ENCODE data around the gene SMYD4. TPM values are rescaled to one million over a fixed set of nuclear protein-coding genes. Genes with fewer than 3 reads are reported as not detected.

The SMYD4 gene
- total RNA-seq, 1 donor from 2014 or later = 40.9 TPM

GRCh38 chr17:1735418-1735817, 94.3 kb downstream of the SMYD4 start:
- intact Hi-C loops (cut with micrococcal nuclease) = no loop called here

DNA sequence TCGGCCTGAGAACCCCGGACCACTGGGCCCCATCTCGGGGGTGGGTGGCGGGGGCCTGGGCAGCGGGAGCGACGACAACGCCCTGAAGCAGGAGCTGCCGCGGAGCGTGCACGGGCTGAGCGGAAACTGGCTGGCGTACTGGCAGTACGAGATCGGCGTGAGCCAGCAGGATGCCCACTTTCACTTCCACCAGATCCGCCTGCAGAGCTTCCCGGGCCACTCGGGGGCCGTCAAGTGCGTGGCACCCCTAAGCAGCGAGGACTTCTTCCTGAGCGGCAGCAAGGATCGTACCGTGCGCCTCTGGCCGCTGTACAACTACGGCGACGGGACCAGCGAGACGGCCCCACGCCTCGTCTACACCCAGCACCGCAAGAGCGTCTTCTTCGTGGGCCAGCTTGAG, 95.9 kb downstream of the SMYD4 start:
- intact Hi-C loops (cut with micrococcal nuclease) = no loop called here

DNA sequence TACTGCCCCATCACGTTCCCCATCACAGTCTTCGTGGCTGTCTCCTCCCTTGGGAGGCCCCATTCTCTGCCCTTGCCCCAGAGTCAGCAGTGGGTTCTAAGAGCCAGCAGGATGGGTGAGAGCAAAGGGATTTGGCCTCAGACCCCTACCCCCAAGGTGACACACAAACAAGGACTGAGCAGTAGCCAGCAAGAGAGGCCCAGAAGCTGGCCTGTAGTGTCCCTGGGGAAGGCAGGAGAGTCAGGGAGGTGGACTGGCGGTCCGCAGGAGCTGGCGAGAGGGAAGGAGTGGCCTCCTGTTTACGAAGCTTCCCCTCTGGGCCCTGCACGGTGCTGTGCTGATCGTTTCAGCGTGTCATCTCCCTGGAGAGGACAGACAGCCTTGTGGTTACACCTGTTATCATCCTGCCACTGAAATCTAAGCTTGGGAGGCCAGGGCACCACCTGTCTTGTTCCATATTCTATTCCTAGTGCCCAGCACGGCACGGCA, 96.8 kb downstream of the SMYD4 start:
- intact Hi-C loops (cut with micrococcal nuclease) = no loop called here

DNA sequence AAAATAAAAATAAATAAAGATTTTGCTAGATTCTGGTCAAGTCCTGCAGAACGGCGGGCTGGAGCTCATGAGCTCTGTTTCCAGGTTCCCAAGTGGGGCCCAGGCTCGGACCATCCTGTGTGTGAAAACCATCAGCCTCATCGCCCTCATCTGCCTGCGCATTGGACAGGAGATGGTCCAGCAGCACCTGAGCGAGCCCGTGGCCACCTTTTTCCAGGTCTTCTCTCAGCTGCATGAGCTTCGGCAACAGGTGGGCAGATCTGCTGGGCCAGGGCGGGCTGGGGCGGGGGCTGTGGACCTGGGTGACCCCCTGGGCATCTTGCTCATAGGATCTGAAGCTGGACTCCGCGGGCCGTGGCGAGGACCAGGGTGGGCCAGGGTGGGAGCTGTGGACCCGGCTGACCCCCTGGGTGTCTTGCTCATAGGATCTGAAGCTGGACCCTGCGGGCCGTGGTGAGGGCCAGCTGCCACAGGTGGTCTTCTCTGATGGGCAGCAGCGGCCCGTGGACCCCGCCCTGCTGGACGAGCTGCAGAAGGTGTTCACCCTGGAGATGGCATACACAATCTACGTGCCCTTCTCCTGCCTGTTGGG, 97.4 kb downstream of the SMYD4 start:
- intact Hi-C loops (cut with micrococcal nuclease) = no loop called here

- intact Hi-C loops (cut with micrococcal nuclease) = no loop called here
These were observed 98.6 kb downstream of the SMYD4 start for GRCh38 chr17:1731194-1731506.

- intact Hi-C loops (cut with micrococcal nuclease) = no loop called here
These were observed 99.1 kb downstream of the SMYD4 start for GRCh38 chr17:1730326-1731193.

DNA sequence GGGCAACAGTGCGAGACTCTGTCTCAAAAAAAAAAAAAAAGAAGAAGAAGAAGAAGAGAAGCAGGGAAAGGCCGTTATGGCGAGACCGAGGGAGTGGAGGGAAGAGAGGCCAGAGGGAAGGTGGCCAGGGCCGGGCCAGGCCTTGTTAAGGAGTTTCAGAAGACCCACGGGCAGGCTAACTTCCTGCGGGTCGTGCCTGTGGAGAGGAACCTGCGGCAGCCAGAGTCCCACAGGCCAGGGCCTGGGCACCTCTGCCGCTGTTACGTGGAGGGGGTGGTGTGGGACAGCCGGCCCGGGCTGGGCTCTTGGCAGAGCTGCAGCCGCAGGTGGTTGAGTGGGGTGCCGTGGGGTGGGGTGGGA, 99.8 kb downstream of the SMYD4 start:
- intact Hi-C loops (cut with micrococcal nuclease) = no loop called here

Other genes starting within 250 kb of the SMYD4 start
- 0.32 and 0.56 TPM in 2 replicates for gene SLC43A2, start 201.1 kb downstream of the SMYD4 start, total RNA-seq
- 11.1 and 11.4 TPM in 2 replicates for gene SCARF1, start 184.2 kb downstream of the SMYD4 start, total RNA-seq
- gene RILP, start 180.0 kb downstream of the SMYD4 start, total RNA-seq = 7.5 and 7.7 TPM in 2 replicates
- 375 and 386 TPM in 2 replicates for gene PRPF8, start 145.0 kb downstream of the SMYD4 start, total RNA-seq
- gene TLCD2, start 119.5 kb downstream of the SMYD4 start, total RNA-seq = 0.17 and 0.20 TPM in 2 replicates
- 58.4 and 59.3 TPM in 2 replicates for gene WDR81, start 105.2 kb downstream of the SMYD4 start, total RNA-seq
- gene SERPINF2, start 87.0 kb downstream of the SMYD4 start, total RNA-seq = 0.91 and 0.93 TPM in 2 replicates
- gene SERPINF1, start 67.8 kb downstream of the SMYD4 start, total RNA-seq = 0.90 TPM in 1 of 2 replicates, not detected in the other
- 260 and 281 TPM in 2 replicates for gene RPA1, start 103 bp upstream of the SMYD4 start, total RNA-seq
- gene RTN4RL1, start 195.4 kb upstream of the SMYD4 start, total RNA-seq = 1.5 and 1.6 TPM in 2 replicates
- 48.8 and 52.3 TPM in 2 replicates for gene DPH1, start 200.3 kb upstream of the SMYD4 start, total RNA-seq
- 48.8 and 51.0 TPM in 2 replicates for gene OVCA2, start 212.1 kb upstream of the SMYD4 start, total RNA-seq
- 101 and 105 TPM in 2 replicates for gene HIC1, start 225.2 kb upstream of the SMYD4 start, total RNA-seq

Data from T-helper 1 cell treated with Interleukin-12 subunit alpha and Interleukin-12 subunit beta and Interleukin-4 antibody, amounts not matched to agents 30 ng/mL and 1 ng/mL, for 36 hours (primary cell).